WTC11 (cell line): ENCODE data around the gene CNDP1. TPM values are rescaled to one million over a fixed set of nuclear protein-coding genes. Genes with fewer than 3 reads are reported as not detected.

Experiments
- ATAC-seq: fragments of 200-7000 bp; cut with Tn5 transposase; 2 replicates; pipeline ENCODE4 v1.10.0; 2021; ENCODE audit warnings: mild to moderate bottlenecking, moderate library complexity
- CTCF ChIA-PET: fragments of 300-600 bp; sonication (Branson Sonifier 250); formaldehyde crosslinking; loops from one replicate; lab custom pipeline; 2021; ENCODE audit warnings: antibody characterized with exemption; lab: Charles Lee
- POLR2A ChIA-PET: fragments of 350-600 bp; sonication (Branson Sonifier 250); formaldehyde crosslinking; loops from one replicate; lab custom pipeline; 2021; ENCODE audit warnings: antibody characterized with exemption; lab: Charles Lee
- DNase-seq: peaks from one replicate; pipeline ENCODE4 v3.0.0; 2021; ENCODE audit warnings: low spot score
- H3K27ac Mint-ChIP-seq: 2 replicates; pipeline ENCODE4 v1.8.0; 2021; ENCODE audit warnings: mixed read lengths
- H3K27me3 Mint-ChIP-seq: 2 replicates; pipeline ENCODE4 v1.8.0; 2021; ENCODE audit warnings: low read depth, mild to moderate bottlenecking, moderate library complexity, mixed read lengths
- H3K36me3 Mint-ChIP-seq: 2 replicates; pipeline ENCODE4 v1.8.0; 2021; ENCODE audit warnings: mixed read lengths
- H3K4me1 Mint-ChIP-seq: 2 replicates; pipeline ENCODE4 v1.8.0; 2022; ENCODE audit warnings: mixed read lengths
- H3K4me3 Mint-ChIP-seq: 2 replicates; pipeline ENCODE4 v1.8.0; 2021; ENCODE audit warnings: mild to moderate bottlenecking, moderate library complexity, mixed read lengths
- H3K9me3 Mint-ChIP-seq: 2 replicates; pipeline ENCODE4 v1.8.0; 2021; ENCODE audit warnings: mixed read lengths
- EMX1 ChIP-seq: fragments of 250-450 bp; sonication (Bioruptor Pico); IDR thresholded peaks from 2 replicates; pipeline ENCODE4 v1.8.0; 2021; ENCODE audit warnings: mild to moderate bottlenecking
- FOXK1 ChIP-seq: sonication (generic); formaldehyde crosslinking; IDR thresholded peaks from 2 replicates; pipeline ENCODE4 v1.8.0; 2022; ENCODE audit warnings: mild to moderate bottlenecking, moderate library complexity, missing genetic modification reagents
- FOXP1 ChIP-seq: sonication (generic); formaldehyde crosslinking; IDR thresholded peaks from 2 replicates; pipeline ENCODE4 v1.8.0; 2022; ENCODE audit warnings: missing genetic modification reagents, mild to moderate bottlenecking, moderate library complexity, borderline replicate concordance
- GRHL2 ChIP-seq: fragments of 250-450 bp; sonication (Bioruptor Pico); IDR thresholded peaks from 2 replicates; pipeline ENCODE4 v1.8.0; 2022; ENCODE audit warnings: mild to moderate bottlenecking, moderate library complexity; ENCODE audit not compliant: insufficient replicate concordance, severe bottlenecking
- KAT7 ChIP-seq: sonication (generic); formaldehyde crosslinking; IDR thresholded peaks from 2 replicates; pipeline ENCODE4 v1.8.1; 2023; ENCODE audit warnings: missing genetic modification reagents, mild to moderate bottlenecking, borderline replicate concordance
- NFATC4 ChIP-seq: fragments of 250-450 bp; sonication (Bioruptor Pico); IDR thresholded peaks from 2 replicates; pipeline ENCODE4 v1.9.0; 2021; ENCODE audit warnings: mild to moderate bottlenecking
- NFYB ChIP-seq: sonication (generic); formaldehyde crosslinking; conservative IDR thresholded peaks from 2 replicates; pipeline ENCODE4 v1.8.0; 2022; ENCODE audit warnings: low read depth, missing genetic modification reagents
- NR2C2 ChIP-seq: sonication (generic); formaldehyde crosslinking; IDR thresholded peaks from 2 replicates; pipeline ENCODE4 v1.8.0; 2022; ENCODE audit warnings: mild to moderate bottlenecking, missing genetic modification reagents
- NR3C1 ChIP-seq: sonication (generic); formaldehyde crosslinking; conservative IDR thresholded peaks from 2 replicates; pipeline ENCODE4 v1.8.1; 2023; ENCODE audit warnings: low read depth, mild to moderate bottlenecking, missing genetic modification reagents
- OVOL2 ChIP-seq: fragments of 250-450 bp; sonication (Bioruptor Pico); IDR thresholded peaks from 2 replicates; pipeline ENCODE4 v1.9.0; 2021; ENCODE audit warnings: mild to moderate bottlenecking, borderline replicate concordance
- SP1 ChIP-seq: sonication (generic); formaldehyde crosslinking; conservative IDR thresholded peaks from 2 replicates; pipeline ENCODE4 v1.8.1; 2022; ENCODE audit warnings: missing genetic modification reagents
- TCF7 ChIP-seq: sonication (generic); formaldehyde crosslinking; IDR thresholded peaks from 2 replicates; pipeline ENCODE4 v1.8.0; 2022; ENCODE audit warnings: mild to moderate bottlenecking, low read depth, missing genetic modification reagents, moderate library complexity
- ZBTB21 ChIP-seq: sonication (generic); formaldehyde crosslinking; IDR thresholded peaks from 2 replicates; pipeline ENCODE4 v1.8.1; 2023; ENCODE audit warnings: mild to moderate bottlenecking, missing genetic modification reagents, borderline replicate concordance
- ZNF138 ChIP-seq: sonication (generic); formaldehyde crosslinking; conservative IDR thresholded peaks from 2 replicates; pipeline ENCODE4 v1.8.1; 2022; ENCODE audit warnings: mild to moderate bottlenecking, moderate library complexity, missing genetic modification reagents
- ZNF317 ChIP-seq: sonication (generic); formaldehyde crosslinking; IDR thresholded peaks from 2 replicates; pipeline ENCODE4 v1.8.1; 2023; ENCODE audit warnings: low read depth, mild to moderate bottlenecking, moderate library complexity, missing genetic modification reagents, borderline replicate concordance
- ZNF671 ChIP-seq: fragments of 250-450 bp; sonication (Bioruptor Pico); IDR thresholded peaks from 2 replicates; pipeline ENCODE4 v1.8.0; 2021; ENCODE audit warnings: mild to moderate bottlenecking
- total RNA-seq: library from RNA; stranded (reverse); gene quantifications from 3 replicates; pipeline ENCODE4 v1.2.3, GENCODE V29; 2021
- TF ChIP-seq, protein P1 (sequence below): fragments of 250-450 bp; sonication (Bioruptor Pico); IDR thresholded peaks from 2 replicates; pipeline ENCODE4 v2.1.2; 2022; ENCODE audit warnings: mild to moderate bottlenecking, moderate library complexity
- TF ChIP-seq, protein P2 (sequence below): sonication (generic); formaldehyde crosslinking; IDR thresholded peaks from 2 replicates; pipeline ENCODE4 v1.8.0; 2023; ENCODE audit warnings: missing genetic modification reagents
- TF ChIP-seq, protein P3 (sequence below): sonication (generic); formaldehyde crosslinking; IDR thresholded peaks from 2 replicates; pipeline ENCODE4 v1.8.0; 2022; ENCODE audit warnings: mild to moderate bottlenecking, missing genetic modification reagents
- TF ChIP-seq, protein P4 (sequence below): sonication (generic); formaldehyde crosslinking; IDR thresholded peaks from 2 replicates; pipeline ENCODE4 v1.8.1; 2022; ENCODE audit warnings: low read depth, mild to moderate bottlenecking, moderate library complexity, missing genetic modification reagents, borderline replicate concordance
- TF ChIP-seq, protein P5 (sequence below): sonication (generic); formaldehyde crosslinking; IDR thresholded peaks from 2 replicates; pipeline ENCODE4 v1.8.1; 2022; ENCODE audit warnings: low read depth, missing genetic modification reagents, borderline replicate concordance
- TF ChIP-seq, protein P6 (sequence below): sonication (generic); formaldehyde crosslinking; conservative IDR thresholded peaks from 2 replicates; pipeline ENCODE4 v1.8.1; 2022; ENCODE audit warnings: mild to moderate bottlenecking, missing genetic modification reagents
- TF ChIP-seq, protein P7 (sequence below): fragments of 250-450 bp; sonication (Bioruptor Pico); IDR thresholded peaks from 2 replicates; pipeline ENCODE4 v1.8.0; 2021; ENCODE audit warnings: mild to moderate bottlenecking
- TF ChIP-seq, protein P8 (sequence below): sonication (generic); formaldehyde crosslinking; IDR thresholded peaks from 2 replicates; pipeline ENCODE4 v1.8.1; 2023; ENCODE audit warnings: mild to moderate bottlenecking, missing genetic modification reagents, moderate library complexity
- TF ChIP-seq, protein P9 (sequence below): sonication (generic); formaldehyde crosslinking; IDR thresholded peaks from 2 replicates; pipeline ENCODE4 v1.8.1; 2023; ENCODE audit warnings: mild to moderate bottlenecking, missing genetic modification reagents, borderline replicate concordance

Gene CNDP1
- total RNA-seq, 1 experiment from 2014 or later, result 0.28 TPM

DNA sequence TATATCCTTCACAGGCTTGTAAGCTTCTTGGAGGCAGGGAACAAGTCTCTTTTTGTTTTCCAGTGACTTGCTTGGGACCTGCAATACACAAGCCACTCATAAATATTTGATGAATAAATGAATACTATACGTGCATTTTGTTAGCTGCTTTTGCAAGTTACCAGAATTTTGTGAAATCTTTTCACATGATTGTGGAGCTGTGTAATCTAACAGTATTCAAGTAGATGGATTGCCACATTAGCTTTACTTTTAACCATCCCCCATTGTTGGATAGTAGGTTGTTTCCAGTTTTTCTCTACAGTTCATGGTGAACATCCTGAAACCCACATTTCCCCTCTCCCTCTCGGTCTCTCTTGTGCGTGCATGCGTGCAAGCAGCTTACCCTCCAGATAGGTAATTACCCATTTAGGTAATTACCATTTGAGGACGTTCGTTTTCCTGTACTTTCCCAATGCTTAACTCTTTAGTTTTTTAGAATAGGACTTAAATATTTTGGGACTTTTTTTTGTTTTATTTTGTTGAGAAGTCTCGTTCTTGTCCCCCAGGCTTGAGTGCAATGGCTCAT lies 75.8 kb downstream of the CNDP1 start (continued):
- TF ChIP-seq FOXP1 (CRISPR knock-in tag) (no peak), SP1 (no peak), ZBTB21 (no peak), ZNF671 (CRISPR knock-in tag) (no peak), NFATC4 (no peak), ZNF138 (no peak), OVOL2 (CRISPR knock-in tag) (no peak), KAT7 (CRISPR knock-in tag) (no peak)
- TF ChIP-seq, protein P1, sequence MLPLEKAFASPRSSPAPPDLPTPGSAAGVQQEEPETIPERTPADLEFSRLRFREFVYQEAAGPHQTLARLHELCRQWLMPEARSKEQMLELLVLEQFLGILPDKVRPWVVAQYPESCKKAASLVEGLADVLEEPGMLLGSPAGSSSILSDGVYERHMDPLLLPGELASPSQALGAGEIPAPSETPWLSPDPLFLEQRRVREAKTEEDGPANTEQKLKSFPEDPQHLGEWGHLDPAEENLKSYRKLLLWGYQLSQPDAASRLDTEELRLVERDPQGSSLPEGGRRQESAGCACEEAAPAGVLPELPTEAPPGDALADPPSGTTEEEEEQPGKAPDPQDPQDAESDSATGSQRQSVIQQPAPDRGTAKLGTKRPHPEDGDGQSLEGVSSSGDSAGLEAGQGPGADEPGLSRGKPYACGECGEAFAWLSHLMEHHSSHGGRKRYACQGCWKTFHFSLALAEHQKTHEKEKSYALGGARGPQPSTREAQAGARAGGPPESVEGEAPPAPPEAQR (CRISPR knock-in tag), result no peak
- TF ChIP-seq, protein P2, sequence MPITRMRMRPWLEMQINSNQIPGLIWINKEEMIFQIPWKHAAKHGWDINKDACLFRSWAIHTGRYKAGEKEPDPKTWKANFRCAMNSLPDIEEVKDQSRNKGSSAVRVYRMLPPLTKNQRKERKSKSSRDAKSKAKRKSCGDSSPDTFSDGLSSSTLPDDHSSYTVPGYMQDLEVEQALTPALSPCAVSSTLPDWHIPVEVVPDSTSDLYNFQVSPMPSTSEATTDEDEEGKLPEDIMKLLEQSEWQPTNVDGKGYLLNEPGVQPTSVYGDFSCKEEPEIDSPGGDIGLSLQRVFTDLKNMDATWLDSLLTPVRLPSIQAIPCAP (CRISPR knock-in tag), result no peak
- TF ChIP-seq, protein P3, sequence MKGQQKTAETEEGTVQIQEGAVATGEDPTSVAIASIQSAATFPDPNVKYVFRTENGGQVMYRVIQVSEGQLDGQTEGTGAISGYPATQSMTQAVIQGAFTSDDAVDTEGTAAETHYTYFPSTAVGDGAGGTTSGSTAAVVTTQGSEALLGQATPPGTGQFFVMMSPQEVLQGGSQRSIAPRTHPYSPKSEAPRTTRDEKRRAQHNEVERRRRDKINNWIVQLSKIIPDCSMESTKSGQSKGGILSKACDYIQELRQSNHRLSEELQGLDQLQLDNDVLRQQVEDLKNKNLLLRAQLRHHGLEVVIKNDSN (CRISPR knock-in tag), result no peak
- TF ChIP-seq, protein P4, sequence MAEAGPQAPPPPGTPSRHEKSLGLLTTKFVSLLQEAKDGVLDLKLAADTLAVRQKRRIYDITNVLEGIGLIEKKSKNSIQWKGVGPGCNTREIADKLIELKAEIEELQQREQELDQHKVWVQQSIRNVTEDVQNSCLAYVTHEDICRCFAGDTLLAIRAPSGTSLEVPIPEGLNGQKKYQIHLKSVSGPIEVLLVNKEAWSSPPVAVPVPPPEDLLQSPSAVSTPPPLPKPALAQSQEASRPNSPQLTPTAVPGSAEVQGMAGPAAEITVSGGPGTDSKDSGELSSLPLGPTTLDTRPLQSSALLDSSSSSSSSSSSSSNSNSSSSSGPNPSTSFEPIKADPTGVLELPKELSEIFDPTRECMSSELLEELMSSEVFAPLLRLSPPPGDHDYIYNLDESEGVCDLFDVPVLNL (CRISPR knock-in tag), result no peak

DNA sequence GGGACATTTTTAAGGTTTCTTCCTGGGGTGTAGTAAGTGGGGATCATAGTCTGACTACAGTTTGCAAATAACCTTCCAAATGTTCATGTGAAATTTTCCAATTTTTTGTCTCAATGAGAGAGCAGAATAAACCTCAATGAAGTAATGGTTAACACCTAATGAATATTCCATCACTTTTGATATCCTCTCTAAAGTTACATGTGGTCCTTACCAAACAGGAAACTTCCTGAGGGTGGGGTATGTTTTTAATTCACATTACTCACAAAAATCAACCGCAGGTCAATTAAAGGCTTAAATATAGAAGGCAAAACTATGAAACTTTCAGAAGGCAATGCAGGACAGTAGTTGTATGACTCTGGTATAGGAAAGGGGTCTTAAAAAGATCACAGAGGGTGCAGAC lies 76.6 kb downstream of the CNDP1 start:
- Mint-ChIP-seq H3K4me1 (no peaks in the 10 kb centered on the region), H3K36me3 (no peaks in the 10 kb centered on the region; the same call in 1 of the 2 replicates), H3K27ac (no peak overlapping the region), H3K27me3 (no peaks in the 10 kb centered on the region; the same call in 1 of the 2 replicates), H3K4me3 (no peak overlapping the region), H3K9me3 (peaks cover 9% of the 10 kb centered on the region)
- POLR2A ChIA-PET, result no interaction called here
- DNase-seq (no peak), ATAC-seq (no peak)
- CTCF ChIA-PET, result no interaction called here
- TF ChIP-seq OVOL2 (CRISPR knock-in tag) (no peak), TCF7 (CRISPR knock-in tag) (no peak), KAT7 (CRISPR knock-in tag) (no peak), FOXK1 (CRISPR knock-in tag) (no peak), NR2C2 (CRISPR knock-in tag) (no peak), ZNF317 (CRISPR knock-in tag) (no peak), GRHL2 (CRISPR knock-in tag) (no peak), NFYB (no peak), EMX1 (CRISPR knock-in tag) (no peak), NR3C1 (CRISPR knock-in tag) (no peak)
- TF ChIP-seq, protein P5, sequence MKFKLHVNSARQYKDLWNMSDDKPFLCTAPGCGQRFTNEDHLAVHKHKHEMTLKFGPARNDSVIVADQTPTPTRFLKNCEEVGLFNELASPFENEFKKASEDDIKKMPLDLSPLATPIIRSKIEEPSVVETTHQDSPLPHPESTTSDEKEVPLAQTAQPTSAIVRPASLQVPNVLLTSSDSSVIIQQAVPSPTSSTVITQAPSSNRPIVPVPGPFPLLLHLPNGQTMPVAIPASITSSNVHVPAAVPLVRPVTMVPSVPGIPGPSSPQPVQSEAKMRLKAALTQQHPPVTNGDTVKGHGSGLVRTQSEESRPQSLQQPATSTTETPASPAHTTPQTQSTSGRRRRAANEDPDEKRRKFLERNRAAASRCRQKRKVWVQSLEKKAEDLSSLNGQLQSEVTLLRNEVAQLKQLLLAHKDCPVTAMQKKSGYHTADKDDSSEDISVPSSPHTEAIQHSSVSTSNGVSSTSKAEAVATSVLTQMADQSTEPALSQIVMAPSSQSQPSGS, result no peak
- TF ChIP-seq, protein P6, sequence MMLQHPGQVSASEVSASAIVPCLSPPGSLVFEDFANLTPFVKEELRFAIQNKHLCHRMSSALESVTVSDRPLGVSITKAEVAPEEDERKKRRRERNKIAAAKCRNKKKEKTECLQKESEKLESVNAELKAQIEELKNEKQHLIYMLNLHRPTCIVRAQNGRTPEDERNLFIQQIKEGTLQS (CRISPR knock-in tag), result no peak
- TF ChIP-seq, protein P7, sequence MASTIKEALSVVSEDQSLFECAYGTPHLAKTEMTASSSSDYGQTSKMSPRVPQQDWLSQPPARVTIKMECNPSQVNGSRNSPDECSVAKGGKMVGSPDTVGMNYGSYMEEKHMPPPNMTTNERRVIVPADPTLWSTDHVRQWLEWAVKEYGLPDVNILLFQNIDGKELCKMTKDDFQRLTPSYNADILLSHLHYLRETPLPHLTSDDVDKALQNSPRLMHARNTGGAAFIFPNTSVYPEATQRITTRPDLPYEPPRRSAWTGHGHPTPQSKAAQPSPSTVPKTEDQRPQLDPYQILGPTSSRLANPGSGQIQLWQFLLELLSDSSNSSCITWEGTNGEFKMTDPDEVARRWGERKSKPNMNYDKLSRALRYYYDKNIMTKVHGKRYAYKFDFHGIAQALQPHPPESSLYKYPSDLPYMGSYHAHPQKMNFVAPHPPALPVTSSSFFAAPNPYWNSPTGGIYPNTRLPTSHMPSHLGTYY (CRISPR knock-in tag), result no peak
- TF ChIP-seq, protein P8, sequence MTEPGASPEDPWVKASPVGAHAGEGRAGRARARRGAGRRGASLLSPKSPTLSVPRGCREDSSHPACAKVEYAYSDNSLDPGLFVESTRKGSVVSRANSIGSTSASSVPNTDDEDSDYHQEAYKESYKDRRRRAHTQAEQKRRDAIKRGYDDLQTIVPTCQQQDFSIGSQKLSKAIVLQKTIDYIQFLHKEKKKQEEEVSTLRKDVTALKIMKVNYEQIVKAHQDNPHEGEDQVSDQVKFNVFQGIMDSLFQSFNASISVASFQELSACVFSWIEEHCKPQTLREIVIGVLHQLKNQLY (CRISPR knock-in tag), result no peak
- TF ChIP-seq, protein P9, sequence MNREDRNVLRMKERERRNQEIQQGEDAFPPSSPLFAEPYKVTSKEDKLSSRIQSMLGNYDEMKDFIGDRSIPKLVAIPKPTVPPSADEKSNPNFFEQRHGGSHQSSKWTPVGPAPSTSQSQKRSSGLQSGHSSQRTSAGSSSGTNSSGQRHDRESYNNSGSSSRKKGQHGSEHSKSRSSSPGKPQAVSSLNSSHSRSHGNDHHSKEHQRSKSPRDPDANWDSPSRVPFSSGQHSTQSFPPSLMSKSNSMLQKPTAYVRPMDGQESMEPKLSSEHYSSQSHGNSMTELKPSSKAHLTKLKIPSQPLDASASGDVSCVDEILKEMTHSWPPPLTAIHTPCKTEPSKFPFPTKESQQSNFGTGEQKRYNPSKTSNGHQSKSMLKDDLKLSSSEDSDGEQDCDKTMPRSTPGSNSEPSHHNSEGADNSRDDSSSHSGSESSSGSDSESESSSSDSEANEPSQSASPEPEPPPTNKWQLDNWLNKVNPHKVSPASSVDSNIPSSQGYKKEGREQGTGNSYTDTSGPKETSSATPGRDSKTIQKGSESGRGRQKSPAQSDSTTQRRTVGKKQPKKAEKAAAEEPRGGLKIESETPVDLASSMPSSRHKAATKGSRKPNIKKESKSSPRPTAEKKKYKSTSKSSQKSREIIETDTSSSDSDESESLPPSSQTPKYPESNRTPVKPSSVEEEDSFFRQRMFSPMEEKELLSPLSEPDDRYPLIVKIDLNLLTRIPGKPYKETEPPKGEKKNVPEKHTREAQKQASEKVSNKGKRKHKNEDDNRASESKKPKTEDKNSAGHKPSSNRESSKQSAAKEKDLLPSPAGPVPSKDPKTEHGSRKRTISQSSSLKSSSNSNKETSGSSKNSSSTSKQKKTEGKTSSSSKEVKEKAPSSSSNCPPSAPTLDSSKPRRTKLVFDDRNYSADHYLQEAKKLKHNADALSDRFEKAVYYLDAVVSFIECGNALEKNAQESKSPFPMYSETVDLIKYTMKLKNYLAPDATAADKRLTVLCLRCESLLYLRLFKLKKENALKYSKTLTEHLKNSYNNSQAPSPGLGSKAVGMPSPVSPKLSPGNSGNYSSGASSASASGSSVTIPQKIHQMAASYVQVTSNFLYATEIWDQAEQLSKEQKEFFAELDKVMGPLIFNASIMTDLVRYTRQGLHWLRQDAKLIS (CRISPR knock-in tag), result no peak
